ENCODE data around the gene DAAM1.

Gene DAAM1

GRCh38 chr14:59316151-59316830 is 127.8 kb downstream of the DAAM1 start:
- no peak for DNase-seq (ENCODE audit: low read depth)

- DNase-seq (ENCODE audit: low read depth) = no peak
These were observed 128.9 kb downstream of the DAAM1 start for GRCh38 chr14:59317346-59317745.

GRCh38 chr14:59317798-59318505 is 129.5 kb downstream of the DAAM1 start:
- DNase-seq (ENCODE audit: low read depth) = no peak

GRCh38 chr14:59318908-59319307 is 130.4 kb downstream of the DAAM1 start:
- no peak for DNase-seq (ENCODE audit: low read depth)

- DNase-seq (ENCODE audit: low read depth) = no peak
These were observed 131.9 kb downstream of the DAAM1 start for GRCh38 chr14:59320361-59320760.

- no peak for DNase-seq (ENCODE audit: low read depth)
These were observed 132.5 kb downstream of the DAAM1 start for GRCh38 chr14:59320763-59321625.

GRCh38 chr14:59321626-59321949 is 133.1 kb downstream of the DAAM1 start:
- DNase-seq (ENCODE audit: low read depth) = no peak

- DNase-seq (ENCODE audit: low read depth) = no peak
These were observed 137.4 kb downstream of the DAAM1 start for GRCh38 chr14:59325906-59326305.

GRCh38 chr14:59328454-59328853 is 140.0 kb downstream of the DAAM1 start:
- DNase-seq (ENCODE audit: low read depth) = no peak

- DNase-seq (ENCODE audit: low read depth) = no peak
These were observed 142.0 kb downstream of the DAAM1 start for GRCh38 chr14:59330455-59330854.

GRCh38 chr14:59331217-59331616 is 142.8 kb downstream of the DAAM1 start:
- no peak for DNase-seq (ENCODE audit: low read depth)

GRCh38 chr14:59332727-59333126 is 144.3 kb downstream of the DAAM1 start:
- DNase-seq (ENCODE audit: low read depth) = no peak

GRCh38 chr14:59333235-59333634 is 144.8 kb downstream of the DAAM1 start:
- DNase-seq (ENCODE audit: low read depth) = no peak

GRCh38 chr14:59333668-59334067 is 145.2 kb downstream of the DAAM1 start:
- no peak for DNase-seq (ENCODE audit: low read depth)

- no peak for DNase-seq (ENCODE audit: low read depth)
These were observed 145.8 kb downstream of the DAAM1 start for GRCh38 chr14:59334253-59334652.

GRCh38 chr14:59336098-59336497 is 147.6 kb downstream of the DAAM1 start:
- DNase-seq (ENCODE audit: low read depth) = no peak

- DNase-seq (ENCODE audit: low read depth) = no peak
These were observed 148.2 kb downstream of the DAAM1 start for GRCh38 chr14:59336706-59337105.

- no peak for DNase-seq (ENCODE audit: low read depth)
These were observed 148.7 kb downstream of the DAAM1 start for GRCh38 chr14:59337141-59337611.

GRCh38 chr14:59338761-59339160 is 150.3 kb downstream of the DAAM1 start:
- no peak for DNase-seq (ENCODE audit: low read depth)

- DNase-seq (ENCODE audit: low read depth) = no peak
These were observed 151.3 kb downstream of the DAAM1 start for GRCh38 chr14:59339524-59340330.

- DNase-seq (ENCODE audit: low read depth) = no peak
These were observed 153.5 kb downstream of the DAAM1 start for GRCh38 chr14:59341858-59342477.

All from activated T-helper 9 cell treated with anti-CD3 and anti-CD28 coated beads, Interleukin-2, amount 50 U/mL, for 16 hours (primary cell).